Fibroblast of mammary gland (primary cell): Measurements from ENCODE around the gene DOK7.

Source experiments
- DNase-seq: peaks from one replicate; pipeline ENCODE4 v3.0.0-alpha.2; 2010; ENCODE audit warnings: low read depth
- H3K4me3 ChIP-seq: 2 replicates; pipeline ENCODE4 v1.5.1; 2011; ENCODE audit warnings: low read depth, mild to moderate bottlenecking, low read length, moderate library complexity; ENCODE audit not compliant: control insufficient read depth
- TF ChIP-seq, protein P1 (sequence below): conservative IDR thresholded peaks from 2 replicates; pipeline ENCODE4 v1.5.1; 2011; ENCODE audit warnings: low read depth, low read length, inconsistent platforms; ENCODE audit not compliant: control insufficient read depth, insufficient read depth

DOK7 gene

DNA sequence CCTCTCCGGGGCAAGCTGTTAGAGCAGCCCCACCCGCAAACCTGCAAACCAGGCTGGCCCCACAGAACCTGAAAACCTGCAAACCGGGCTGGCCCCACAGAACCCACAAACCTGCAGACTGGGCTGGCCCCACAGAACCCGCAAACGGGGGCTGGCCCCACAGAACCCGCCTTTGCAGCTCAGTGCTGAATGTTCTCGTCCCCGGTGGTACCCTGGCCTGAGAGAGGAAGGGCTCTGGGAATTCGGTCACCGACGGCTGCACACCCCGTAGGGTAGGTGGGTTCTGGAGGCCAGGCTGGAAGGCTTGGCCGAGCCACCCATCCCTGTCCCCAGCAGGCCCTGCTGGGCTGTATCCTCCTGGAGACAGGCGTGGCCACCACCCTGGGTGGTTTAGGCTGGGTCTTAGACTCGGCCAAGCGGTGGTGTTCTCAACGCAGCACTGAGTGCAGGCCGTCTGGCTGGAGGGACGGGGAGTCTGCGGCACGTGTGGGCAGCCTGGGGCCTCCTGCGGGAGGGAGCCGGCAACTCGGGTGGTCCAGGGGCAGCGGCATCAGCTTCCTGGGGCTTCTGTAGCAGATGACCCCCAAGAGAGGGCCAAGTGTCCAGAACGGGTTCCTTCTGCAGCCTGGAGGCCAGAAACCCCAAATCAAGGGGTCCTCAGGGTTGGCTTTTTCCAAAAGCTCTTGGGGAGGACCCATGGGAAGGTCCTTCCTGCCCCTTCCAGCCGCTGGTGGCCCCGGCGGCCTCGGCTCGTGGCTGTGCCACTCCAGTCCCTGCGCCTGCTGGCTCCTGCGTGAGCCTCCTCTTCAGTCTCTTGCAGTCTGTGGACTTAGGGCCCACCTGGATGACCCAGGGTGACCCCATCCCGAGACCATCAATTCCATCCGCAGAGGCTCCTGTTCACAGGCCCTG is 15.6 kb downstream of the DOK7 start:
- no peak for DNase-seq
- H3K4me3 ChIP-seq, result no peak overlapping the region
- TF ChIP-seq, protein P1, sequence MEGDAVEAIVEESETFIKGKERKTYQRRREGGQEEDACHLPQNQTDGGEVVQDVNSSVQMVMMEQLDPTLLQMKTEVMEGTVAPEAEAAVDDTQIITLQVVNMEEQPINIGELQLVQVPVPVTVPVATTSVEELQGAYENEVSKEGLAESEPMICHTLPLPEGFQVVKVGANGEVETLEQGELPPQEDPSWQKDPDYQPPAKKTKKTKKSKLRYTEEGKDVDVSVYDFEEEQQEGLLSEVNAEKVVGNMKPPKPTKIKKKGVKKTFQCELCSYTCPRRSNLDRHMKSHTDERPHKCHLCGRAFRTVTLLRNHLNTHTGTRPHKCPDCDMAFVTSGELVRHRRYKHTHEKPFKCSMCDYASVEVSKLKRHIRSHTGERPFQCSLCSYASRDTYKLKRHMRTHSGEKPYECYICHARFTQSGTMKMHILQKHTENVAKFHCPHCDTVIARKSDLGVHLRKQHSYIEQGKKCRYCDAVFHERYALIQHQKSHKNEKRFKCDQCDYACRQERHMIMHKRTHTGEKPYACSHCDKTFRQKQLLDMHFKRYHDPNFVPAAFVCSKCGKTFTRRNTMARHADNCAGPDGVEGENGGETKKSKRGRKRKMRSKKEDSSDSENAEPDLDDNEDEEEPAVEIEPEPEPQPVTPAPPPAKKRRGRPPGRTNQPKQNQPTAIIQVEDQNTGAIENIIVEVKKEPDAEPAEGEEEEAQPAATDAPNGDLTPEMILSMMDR, result no peak

DNA sequence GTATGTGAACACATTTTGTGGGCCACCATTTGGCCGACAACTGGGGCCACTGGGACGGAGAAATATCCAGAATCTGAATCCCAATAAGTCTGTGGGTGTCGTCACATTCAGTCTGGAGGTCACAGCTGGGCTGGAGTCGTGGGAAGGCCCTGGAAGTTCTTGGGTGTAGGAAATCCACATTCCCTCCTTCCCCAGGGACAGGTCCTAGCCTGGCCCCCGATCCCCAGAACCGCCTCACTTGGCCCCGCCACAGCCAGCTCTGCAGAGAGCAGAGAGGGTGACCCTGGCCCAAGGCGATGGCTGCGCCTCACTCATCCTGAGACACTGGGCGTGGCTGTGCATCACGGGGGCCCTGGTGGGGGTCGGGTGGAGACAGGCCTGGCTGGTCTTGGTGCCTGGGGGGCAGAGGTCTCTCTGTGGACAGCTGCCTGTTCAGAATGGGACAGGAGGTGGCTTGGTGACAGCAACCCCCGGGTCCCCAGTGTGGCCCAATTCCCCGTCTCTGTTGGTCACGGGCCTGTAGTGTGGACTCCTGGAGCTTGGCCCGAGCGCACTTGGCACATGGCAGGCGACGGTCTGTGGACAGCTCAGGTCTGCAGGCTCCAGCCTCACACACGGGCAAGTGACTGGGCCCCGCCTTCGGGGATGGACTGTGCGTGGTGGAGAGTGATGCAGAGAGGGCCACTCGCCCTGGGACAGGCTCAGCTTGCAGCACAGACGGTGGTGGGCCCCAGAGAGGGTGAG is 16.4 kb downstream of the DOK7 start:
- H3K4me3 ChIP-seq, result no peak overlapping the region
- no peak for DNase-seq
- TF ChIP-seq, protein P1, result no peak

DNA sequence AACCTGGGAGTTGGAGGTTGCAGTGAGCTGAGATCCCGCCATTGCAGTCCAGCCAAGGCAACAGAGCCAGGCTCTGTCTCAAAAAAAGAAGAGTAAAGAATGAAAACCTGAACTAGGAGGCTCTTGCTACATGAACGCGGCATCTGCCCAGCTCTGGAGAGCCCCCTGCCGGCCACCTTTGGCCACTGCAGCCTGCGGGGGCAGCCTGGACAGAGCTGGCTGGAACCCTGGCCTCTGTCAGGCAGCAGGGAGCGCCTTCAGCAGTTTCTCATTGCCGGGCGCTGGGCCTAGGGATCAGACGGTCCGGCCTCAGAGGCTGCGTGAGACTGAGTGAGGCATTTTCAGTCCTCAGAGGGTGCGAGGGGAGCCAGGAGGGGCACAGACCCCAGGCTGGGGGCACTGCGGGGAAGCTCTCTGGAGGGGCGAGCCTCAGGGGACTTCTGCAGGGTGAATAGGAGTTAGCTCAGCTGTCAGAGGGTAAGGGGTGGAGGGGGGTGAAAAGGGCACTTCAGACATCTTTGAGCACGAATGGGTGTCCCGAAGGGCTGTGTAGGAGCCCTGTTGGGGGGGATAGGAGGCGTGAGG is 17.5 kb downstream of the DOK7 start:
- H3K4me3 ChIP-seq, result no peak overlapping the region
- TF ChIP-seq, protein P1, result peak; percentile 94
- DNase-seq, result peak; percentile 64

DNA sequence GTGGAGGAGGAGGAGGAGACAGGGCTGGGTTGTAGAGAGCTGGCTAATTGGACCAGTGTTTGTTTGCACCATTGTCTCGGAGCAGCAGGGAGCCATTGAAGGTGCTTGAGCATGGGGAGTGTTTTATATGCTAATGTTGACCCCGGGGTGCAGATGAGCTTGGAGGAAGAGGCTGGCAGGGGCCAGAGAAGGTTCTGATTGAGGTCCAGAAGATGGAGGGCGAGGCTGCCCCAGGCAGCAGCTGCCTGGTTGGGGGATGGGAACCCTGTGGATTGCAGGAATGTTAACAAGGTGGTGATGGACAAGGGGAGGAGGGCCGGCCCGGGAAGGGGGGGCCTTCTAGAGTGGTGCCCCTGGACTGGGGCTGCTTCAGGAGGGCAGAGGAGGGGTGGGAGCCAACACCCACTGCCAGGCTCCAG is 18.0 kb downstream of the DOK7 start:
- TF ChIP-seq, protein P1, result no peak
- no peak overlapping the region for H3K4me3 ChIP-seq
- DNase-seq, result no peak

DNA sequence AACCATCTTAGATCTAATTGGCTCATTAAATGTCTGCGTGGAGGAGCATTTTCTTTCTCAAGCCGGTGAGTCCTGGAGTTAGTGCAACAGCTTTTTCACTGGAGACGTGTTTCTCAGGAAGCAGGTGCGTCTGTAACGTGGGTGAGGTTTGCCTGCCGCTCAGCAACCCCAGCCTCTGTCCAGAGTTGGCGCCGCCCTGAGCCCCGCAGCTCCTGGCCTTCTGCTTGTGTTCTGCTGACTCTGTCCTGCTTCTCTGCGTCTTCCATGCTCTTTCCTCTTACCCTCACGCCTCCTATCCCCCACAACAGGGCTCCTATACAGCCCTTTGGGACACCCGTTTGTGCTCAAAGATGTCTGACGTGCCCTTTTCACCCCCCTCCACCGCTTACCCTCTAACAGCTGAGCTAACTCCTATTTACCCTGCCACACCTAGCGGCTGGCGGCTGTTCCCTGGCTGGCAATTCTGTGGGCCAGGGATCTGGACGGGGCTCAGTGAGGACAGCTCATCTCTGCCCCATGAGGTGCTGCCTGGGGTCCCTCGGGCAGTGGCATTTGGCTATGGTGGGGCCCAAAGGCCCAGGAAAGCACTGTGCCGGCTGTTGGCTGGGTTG is 18.8 kb downstream of the DOK7 start:
- no peak overlapping the region for H3K4me3 ChIP-seq
- no peak for DNase-seq
- TF ChIP-seq, protein P1, result no peak

DNA sequence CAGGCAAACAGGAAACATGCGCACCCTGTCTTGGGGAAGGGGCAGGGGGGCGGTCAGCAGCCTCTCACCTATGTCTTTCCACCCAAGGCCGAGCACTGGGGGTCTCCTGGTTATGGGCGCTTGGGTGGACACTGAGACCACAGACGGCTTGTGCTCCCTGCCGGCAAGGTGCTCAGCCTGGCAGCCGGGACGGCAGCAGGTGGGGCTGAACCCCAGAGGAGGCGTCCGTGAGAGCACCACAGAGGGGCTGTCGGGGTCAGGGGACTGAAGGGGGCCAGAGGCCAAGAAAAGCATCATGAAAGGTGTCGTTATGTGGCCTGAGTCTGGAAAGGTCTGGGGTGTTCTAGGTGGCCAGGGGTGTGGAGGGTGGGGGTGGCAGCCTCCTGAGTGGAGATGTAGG is 19.6 kb downstream of the DOK7 start:
- DNase-seq, result no peak
- TF ChIP-seq, protein P1, result no peak
- H3K4me3 ChIP-seq, result no peak overlapping the region
